Prostate gland (tissue), 2 donors: ENCODE measurements around the gene PITPNB. TPM values are rescaled to one million over a fixed set of nuclear protein-coding genes. Genes with fewer than 3 reads are reported as not detected.
A peak's percentile ranks its signal among the peaks of the same experiment; 100 is the strongest.

Source experiments
- DNase-seq: peaks from one replicate; pipeline ENCODE4 v3.0.0-alpha.2; 2019; ENCODE audit warnings: low spot score
- H3K27ac ChIP-seq, 2 donors: fragments of 200-600 bp; sonication (generic); 2 replicates each; pipeline ENCODE4 v1.5.1; 2017 to 2019
- H3K27me3 ChIP-seq: fragments of 200-600 bp; sonication (generic); replicated peaks from 2 replicates; pipeline ENCODE4 v1.5.1; 2019; ENCODE audit not compliant: insufficient read depth
- H3K36me3 ChIP-seq, 2 donors: fragments of 200-600 bp; sonication (generic); 1 replicate in 1 of 2; 2 replicates in 1 of 2; pipeline versions ENCODE4 v1.5.1 to v1.8.1; 2017 to 2019
- H3K4me1 ChIP-seq: fragments of 200-600 bp; sonication (generic); replicated peaks from 2 replicates; pipeline ENCODE4 v1.5.1; 2019
- H3K4me3 ChIP-seq, 2 donors: fragments of 200-600 bp; sonication (generic); 2 replicates each; pipeline ENCODE4 v1.5.1; 2017 to 2019
- H3K9me3 ChIP-seq: fragments of 200-600 bp; sonication (generic); 2 replicates; pipeline ENCODE4 v1.5.1; 2017
- CTCF ChIP-seq, 4 experiments: fragments of 200-600 bp in 2 of 4; fragments of 450-650 bp in 2 of 4; sonication (generic) in 2 of 4; IDR thresholded peaks; 1 replicate in 3 of 4; 2 replicates in 1 of 4; pipeline ENCODE4 v1.5.1; 2016 to 2019; ENCODE audit warnings: antibody characterized with exemption in 4 of 4, mild to moderate bottlenecking in 2 of 4, moderate library complexity in 2 of 4
- POLR2A ChIP-seq: fragments of 450-650 bp; IDR thresholded peaks from one replicate; pipeline ENCODE4 v1.6.1; 2016; ENCODE audit warnings: antibody characterized with exemption, mild to moderate bottlenecking
- POLR2AphosphoS5 ChIP-seq: sonication (generic); formaldehyde crosslinking; IDR thresholded peaks from one replicate; pipeline ENCODE4 v1.6.1; 2017; ENCODE audit warnings: antibody characterized with exemption
- WGBS: methylation state at CpG from one replicate; pipeline ENCODE4 v1.1.5; 2018; 5-methylcytosine and 5-hydroxymethylcytosine counted together
- intact Hi-C: fragments of 100-400 bp; cut with DNase I; formaldehyde crosslinking; loops from one replicate; pipeline ENCODE4 v1.14.2; 2022
- total RNA-seq, 2 donors: library from RNA; depleted of rRNA; stranded (reverse); fragments of >200 nt; gene quantifications; one replicate each; pipeline ENCODE4 v1.1.0, GENCODE V29; 2016

The PITPNB gene
- total RNA-seq, 2 donors from 2014 or later, result 23.8 to 43.6 TPM

DNA sequence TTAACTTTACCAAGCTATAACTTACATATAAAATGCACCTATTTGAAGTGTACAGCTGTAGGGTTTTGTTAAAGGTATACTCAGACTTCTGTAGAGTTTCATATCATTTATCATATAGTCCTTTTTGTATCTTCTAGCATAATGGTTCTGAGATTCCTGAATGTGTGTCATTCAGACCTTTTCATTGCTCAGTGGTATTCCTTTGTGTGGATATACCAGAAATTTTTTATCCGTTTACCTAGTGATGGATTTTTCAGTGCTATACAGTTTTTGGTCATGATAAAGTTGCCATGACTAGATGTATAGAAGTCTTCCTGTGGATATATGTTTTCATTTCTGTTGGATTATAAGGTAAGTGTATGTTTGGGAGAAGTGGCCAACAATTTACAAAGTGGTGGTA lies 6.3 kb upstream of the PITPNB start:
- H3K9me3 ChIP-seq, result no peaks in the 10 kb centered on the region
- TF ChIP-seq POLR2A (no peak), CTCF (IDR thresholded peaks at IDR 0.05) (no peak), POLR2AphosphoS5 (no peak)
- DNase-seq, result no peak
- H3K27me3 ChIP-seq, result no peaks in the 10 kb centered on the region
- no peaks in the 10 kb centered on the region for H3K4me1 ChIP-seq
- H3K36me3 ChIP-seq, result no peaks in the 10 kb centered on the region
- WGBS, result 90% methylated on average over 1 of the region's 1 CpG
- no peak overlapping the region for H3K27ac ChIP-seq
- H3K4me3 ChIP-seq, result no peak overlapping the region
- intact Hi-C loops, result no loop called here

- no peak for DNase-seq
- no peaks in the 10 kb centered on the region for H3K4me1 ChIP-seq
- H3K27ac ChIP-seq, result peak overlapping the region; percentile 91 to 94
- H3K9me3 ChIP-seq, result no peaks in the 10 kb centered on the region
- no peaks in the 10 kb centered on the region for H3K36me3 ChIP-seq
- TF ChIP-seq POLR2AphosphoS5 (no peak), CTCF (IDR thresholded peaks at IDR 0.05) (no peak), POLR2A (no peak)
- intact Hi-C loops, result no loop called here
- WGBS, result 26% methylated on average over 12 of the region's 12 CpGs
- peak overlapping the region; percentile 84 to 90 for H3K4me3 ChIP-seq
- no peaks in the 10 kb centered on the region for H3K27me3 ChIP-seq
Measured at GRCh38 chr22:27919942-27920755, 1.1 kb upstream of the PITPNB start.

DNA sequence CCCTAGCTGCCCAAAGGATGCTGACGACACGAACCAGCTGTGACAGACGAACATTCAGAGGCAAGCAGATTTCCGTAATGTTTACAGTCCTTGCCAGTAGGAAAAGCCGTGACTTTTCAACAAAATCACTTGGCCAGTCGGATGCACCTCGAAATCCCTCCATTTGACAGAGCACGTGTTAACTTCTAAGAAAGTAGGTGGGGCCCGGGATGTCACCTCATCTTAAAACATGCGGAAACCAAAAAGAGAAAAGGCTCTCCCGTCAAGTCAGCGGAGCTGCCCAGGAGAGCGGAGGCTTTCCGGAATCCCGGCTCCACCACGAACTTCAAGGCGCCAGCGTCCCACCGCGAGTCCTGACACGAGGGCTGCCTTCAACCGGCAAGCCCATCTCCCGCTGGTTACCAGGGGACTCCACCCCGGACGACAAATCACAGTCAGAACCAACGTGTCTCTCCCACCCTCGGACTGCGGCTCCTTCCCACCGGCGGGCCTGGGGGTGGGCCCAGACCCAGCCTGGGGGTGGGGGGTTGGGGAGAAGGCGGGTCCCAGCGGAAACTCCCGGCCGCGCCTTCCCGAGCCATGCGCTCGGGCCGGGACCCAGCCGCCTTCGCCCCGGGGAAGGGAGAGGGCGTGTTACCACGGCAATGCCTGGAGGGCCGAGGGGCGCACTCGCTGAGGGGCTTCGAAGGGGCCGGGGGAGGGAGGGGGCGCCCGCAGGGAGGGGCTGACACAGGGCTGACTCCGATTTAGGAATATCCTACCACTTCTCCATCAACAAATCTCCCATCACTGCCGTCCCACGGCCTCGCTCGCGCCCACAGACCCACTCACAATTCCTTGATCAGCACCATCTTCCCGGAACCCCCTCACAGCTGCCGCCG lies 475 bp downstream of the PITPNB start:
- Histone ChIP-seq H3K4me3 (peak overlapping the region; percentile 84 to 90), H3K27ac (peak overlapping the region; percentile 91 to 94), H3K4me1 (no peaks in the 10 kb centered on the region), H3K9me3 (no peaks in the 10 kb centered on the region), H3K27me3 (no peaks in the 10 kb centered on the region), H3K36me3 (no peaks in the 10 kb centered on the region)
- intact Hi-C loops, result no loop called here
- TF ChIP-seq POLR2AphosphoS5, result peak; percentile 32
- no peak for TF ChIP-seq CTCF (IDR thresholded peaks at IDR 0.05)
- no peak for TF ChIP-seq POLR2A
- 2% methylated on average over 60 of the region's 60 CpGs for WGBS
- DNase-seq, result peak; percentile 29

DNA sequence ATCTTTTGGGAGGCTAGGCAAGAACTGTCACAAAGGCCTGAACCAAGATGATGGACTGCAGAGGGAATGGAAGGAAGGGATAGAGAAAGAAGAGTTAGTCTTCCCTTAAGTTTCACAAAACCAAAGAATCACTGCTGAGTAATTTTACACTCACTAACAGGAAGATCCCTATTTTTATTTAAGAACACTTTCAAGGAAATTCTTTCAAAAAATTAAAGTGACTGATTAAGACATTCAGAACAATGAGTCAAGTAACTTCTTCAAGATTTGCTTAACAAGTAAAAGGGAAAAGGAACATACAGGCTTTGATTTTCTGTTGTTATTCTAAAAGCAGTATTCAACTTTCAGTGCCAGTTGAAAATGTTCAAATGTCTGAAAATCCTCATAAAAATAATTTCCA lies 3.1 kb downstream of the PITPNB start:
- no peak for DNase-seq
- Histone ChIP-seq H3K9me3 (no peaks in the 10 kb centered on the region), H3K4me3 (no peak overlapping the region), H3K27me3 (no peaks in the 10 kb centered on the region), H3K36me3 (no peaks in the 10 kb centered on the region), H3K4me1 (no peaks in the 10 kb centered on the region), H3K27ac (no peak overlapping the region)
- TF ChIP-seq POLR2AphosphoS5 (no peak), POLR2A (no peak), CTCF (IDR thresholded peaks at IDR 0.05) (no peak)
- intact Hi-C loops, result no loop called here
